NCI-H748 treated with DMSO at 0.1 percent for 48 hours (cell line): Measurements from ENCODE around the gene SEH1L.
A peak's percentile ranks its signal among the peaks of the same experiment; 100 is the strongest.
"Not testable (repeated sequence)": the region's sequence is repeated elsewhere in the genome, so short reads cannot be mapped to it uniquely, and the experiment has no call there.

Experiments used
- DNase-seq: peaks from one replicate; lab custom pipeline; 2025; lab: John Stamatoyannopoulos, UW

SEH1L gene

GRCh38 chr18:12947285-12948049, at the start of gene SEH1L:
SEH1L (plus strand) TSS chr18:12948011; CDS start chr18:12948122, 111 bp downstream.
- peak; percentile 94 for DNase-seq

GRCh38 chr18:12901208-12901607, 46.6 kb upstream of the SEH1L start:
- not testable (repeated sequence) for DNase-seq

GRCh38 chr18:12904012-12904516, 43.7 kb upstream of the SEH1L start:
- DNase-seq, result no peak

- no peak for DNase-seq
These were observed 41.7 kb upstream of the SEH1L start for GRCh38 chr18:12906119-12906518.

GRCh38 chr18:12906773-12907172, 41.0 kb upstream of the SEH1L start:
- no peak for DNase-seq

- DNase-seq, result no peak
These were observed 40.4 kb upstream of the SEH1L start for GRCh38 chr18:12907258-12907925.

- DNase-seq, result no peak
These were observed 39.1 kb upstream of the SEH1L start for GRCh38 chr18:12908706-12909105.

GRCh38 chr18:12911025-12911928, 36.5 kb upstream of the SEH1L start:
- DNase-seq, result no peak

GRCh38 chr18:12911929-12912703, 35.7 kb upstream of the SEH1L start:
- DNase-seq, result no peak

- no peak for DNase-seq
These were observed 26.6 kb upstream of the SEH1L start for GRCh38 chr18:12921178-12921577.

GRCh38 chr18:12922266-12922665, 25.5 kb upstream of the SEH1L start:
- DNase-seq, result no peak

GRCh38 chr18:12924616-12925015, 23.2 kb upstream of the SEH1L start:
- DNase-seq, result no peak

- DNase-seq, result no peak
These were observed 19.6 kb upstream of the SEH1L start for GRCh38 chr18:12928206-12928605.

- DNase-seq, result no peak
These were observed 19.2 kb upstream of the SEH1L start for GRCh38 chr18:12928641-12929040.

- no peak for DNase-seq
These were observed 18.2 kb upstream of the SEH1L start for GRCh38 chr18:12929477-12930083.

- no peak for DNase-seq
These were observed 17.4 kb upstream of the SEH1L start for GRCh38 chr18:12930376-12930775.

- DNase-seq, result no peak
These were observed 16.9 kb upstream of the SEH1L start for GRCh38 chr18:12930908-12931307.

GRCh38 chr18:12933327-12933726, 14.5 kb upstream of the SEH1L start:
- DNase-seq, result no peak

- peak; percentile 46 for DNase-seq
These were observed 13.2 kb upstream of the SEH1L start for GRCh38 chr18:12934454-12935071.

GRCh38 chr18:12939162-12939561, 8.6 kb upstream of the SEH1L start:
- no peak for DNase-seq

GRCh38 chr18:12943215-12943614, 4.6 kb upstream of the SEH1L start:
- no peak for DNase-seq
